Lower leg skin (tissue), 3 donors: ENCODE measurements around the gene BCO2.

Experiments
- CTCF ChIP-seq, 3 donors: fragments of 450-650 bp; IDR thresholded peaks; one replicate each; pipeline ENCODE4 v1.5.1; 2016; ENCODE audit warnings: antibody characterized with exemption in 3 of 3, mild to moderate bottlenecking in 3 of 3, moderate library complexity in 2 of 3
- POLR2A ChIP-seq, 2 donors: fragments of 450-650 bp; IDR thresholded peaks; one replicate each; pipeline ENCODE4 v1.6.1; 2016 to 2017; ENCODE audit warnings: antibody characterized with exemption in 2 of 2, mild to moderate bottlenecking in 1 of 2, moderate library complexity in 1 of 2

GRCh38 chr11:112210890-112211289 lies 35.6 kb downstream of the BCO2 start:
- no peak for TF ChIP-seq CTCF (IDR thresholded peaks at IDR 0.05)
- no peak for TF ChIP-seq POLR2A (IDR thresholded peaks at IDR 0.05)
